Retinal pigment epithelial cell (primary cell): ENCODE measurements around the gene NDUFB7.
"Not testable (repeated sequence)": the region's sequence is repeated elsewhere in the genome, so short reads cannot be mapped to it uniquely, and the experiment has no call there.

ENCODE experiments used
- DNase-seq: peaks from one replicate; pipeline ENCODE4 v3.0.0-alpha.2; 2010; ENCODE audit warnings: low read depth
- H3K4me3 ChIP-seq: 2 replicates; pipeline ENCODE4 v1.5.1; 2011; ENCODE audit warnings: mild to moderate bottlenecking, low read length, control low read depth, moderate library complexity
- CTCF ChIP-seq: conservative IDR thresholded peaks from 2 replicates; pipeline ENCODE4 v1.5.1; 2011; ENCODE audit warnings: low read depth, low read length, control low read depth, inconsistent platforms

Gene NDUFB7

GRCh38 chr19:14611051-14611450 lies 39.2 kb upstream of the NDUFB7 start:
- no peak for DNase-seq
- TF ChIP-seq CTCF, result no peak
- no peak overlapping the region for H3K4me3 ChIP-seq

GRCh38 chr19:14606627-14607026 lies 34.8 kb upstream of the NDUFB7 start:
- no peak for TF ChIP-seq CTCF
- no peak overlapping the region for H3K4me3 ChIP-seq
- DNase-seq, result no peak

- DNase-seq, result no peak
- TF ChIP-seq CTCF, result no peak
- H3K4me3 ChIP-seq, result no peak overlapping the region
These were observed 32.1 kb upstream of the NDUFB7 start for GRCh38 chr19:14603990-14604387.

GRCh38 chr19:14599548-14600147 lies 27.8 kb upstream of the NDUFB7 start:
- DNase-seq, result no peak
- H3K4me3 ChIP-seq, result no peak overlapping the region
- no peak for TF ChIP-seq CTCF

GRCh38 chr19:14595558-14595957 lies 23.7 kb upstream of the NDUFB7 start:
- no peak for DNase-seq
- no peak overlapping the region for H3K4me3 ChIP-seq
- TF ChIP-seq CTCF, result no peak

- H3K4me3 ChIP-seq, DNase-seq: not testable (repeated sequence)
These were observed 17.6 kb upstream of the NDUFB7 start for GRCh38 chr19:14589433-14589832.

- H3K4me3 ChIP-seq, DNase-seq: not testable (repeated sequence)
These were observed 13.3 kb upstream of the NDUFB7 start for GRCh38 chr19:14585187-14585586.

GRCh38 chr19:14584372-14584771 lies 12.5 kb upstream of the NDUFB7 start:
- H3K4me3 ChIP-seq, DNase-seq: not testable (repeated sequence)

- H3K4me3 ChIP-seq, result no peak within 1 kb of the TSS
- TF ChIP-seq CTCF, result no peak
- no peak for DNase-seq
These were observed 11.1 kb upstream of the NDUFB7 start, which contains the start of gene CLEC17A for GRCh38 chr19:14582894-14583340. CLEC17A (plus strand) TSS chr19:14583084; CDS start chr19:14583161, 77 bp downstream.
